Measurements from ENCODE around the gene CHKB. TPM values are rescaled to one million over a fixed set of nuclear protein-coding genes. Genes with fewer than 3 reads are reported as not detected.

Gene CHKB
- total and polyA plus RNA-seq, 10 of the 15 experiments (the other 5 are each of a cell fraction or from before 2014, with no cell fraction given): 10.0 to 93.9 (median 57.0) TPM

GRCh38 chr22:50547263-50547985 is 35.2 kb downstream of the CHKB start:
- no peak overlapping the region for H3K4me2 ChIP-seq (ENCODE audit: control insufficient read depth, insufficient read depth)
- RAD21 ChIA-PET (ENCODE audit: unreplicated experiment): interaction anchor here (0.9 to 2.1 kb wide), 5 partner anchors 8 to 74 kb away, joined by 3 to 16 read pairs (median 7); partner anchors contain the start of gene SCO2
- CTCF ChIA-PET: interaction anchor here (0.8 to 2.2 kb wide), 6 partner anchors 10 to 75 kb away, joined by 3 to 9 read pairs (median 6); partner anchors contain the start of gene SCO2
- peaks cover under 1% of the 10 kb centered on the region; the same call in 1 of the 2 replicates for H3K79me2 ChIP-seq (ENCODE audit: control insufficient read depth, insufficient read depth, low read length)
- H2AFZ ChIP-seq (ENCODE audit: control insufficient read depth, low read depth, low read length): no peak overlapping the region
- in situ Hi-C loops (cut with MboI) (no loop called here), intact Hi-C loops (cut with micrococcal nuclease; ENCODE audit: unreplicated experiment) (no loop called here)
- POLR2A ChIA-PET: interaction anchor here (0.9 to 2.5 kb wide), 8 partner anchors 9 to 74 kb away, joined by 3 to 15 read pairs (median 9); partner anchors contain the start of genes LMF2, NCAPH2, SCO2 and TYMP
- FAIRE-seq (peak; percentile 35), ATAC-seq (no peak), DNase-seq (ENCODE audit: low read depth, low spot score) (no peak)
- H4K20me1 ChIP-seq (ENCODE audit: control insufficient read depth, insufficient read depth): no peaks in the 10 kb centered on the region
- no TSS peak for BruUV-seq (replicated peaks)
- H3K4me1 ChIP-seq (ENCODE audit: control insufficient read depth, insufficient read depth, low read length): peaks cover 29% of the 10 kb centered on the region
- SMC1A ChIA-PET (ENCODE audit: uncharacterized antibody, unreplicated experiment): interaction anchor here (1.2 to 2.4 kb wide), 6 partner anchors 7 to 73 kb away, joined by 4 to 14 read pairs (median 6); partner anchors contain the start of genes SCO2 and SYCE3
- no peak overlapping the region for H3K4me3 ChIP-seq
- no peak overlapping the region for H3K27ac ChIP-seq (ENCODE audit: control insufficient read depth, insufficient read depth)
- TF ChIP-seq YY1 (IDR thresholded peaks at IDR 0.05; ENCODE audit: low read depth, low read length): no peak
- no peak for TF ChIP-seq EGR1 (IDR thresholded peaks at IDR 0.05; ENCODE audit: borderline replicate concordance in 1 of 2, low read depth in 2 of 2, low read length in 2 of 2)
- no peak for TF ChIP-seq IKZF2 (IDR thresholded peaks at IDR 0.05)
- no peak overlapping the region for H3K9ac ChIP-seq (ENCODE audit: control insufficient read depth, insufficient read depth, low read length)
- no peaks in the 10 kb centered on the region for H3K36me3 ChIP-seq (ENCODE audit: control insufficient read depth in 2 of 2, insufficient read depth in 2 of 2, low read length in 1 of 2)
- H3K27me3 ChIP-seq (replicated peaks in 1 of 2; ENCODE audit: control insufficient read depth in 2 of 2, insufficient read depth in 2 of 2, low read length in 1 of 2): peaks cover 0 to 1% of the 10 kb centered on the region in 2 experiments; a peak in 1 of 4 replicates
- over 99% methylated on average over 31 of the region's 35 CpGs for WGBS (ENCODE audit: insufficient coverage, insufficient replicate concordance, low lambda C conversion rate, missing lambda C conversion rate)
- no peaks in the 10 kb centered on the region for H3K9me3 ChIP-seq (replicated peaks; ENCODE audit: control insufficient read depth, insufficient read depth, low read length)

Data from GM12878 (cell line).